GM12878 (cell line): ENCODE data around the gene NAALAD2. TPM values are rescaled to one million over a fixed set of nuclear protein-coding genes. Genes with fewer than 3 reads are reported as not detected.

ENCODE experiments used
- FOXK2 ChIP-seq: fragments of 450-650 bp; IDR thresholded peaks from 2 replicates; pipeline ENCODE4 v1.6.1; 2017; ENCODE audit warnings: mild to moderate bottlenecking, moderate library complexity
- HDAC6 ChIP-seq: fragments of 200-600 bp; sonication (generic); IDR thresholded peaks from one replicate; pipeline ENCODE4 v1.8.0; 2017; ENCODE audit warnings: antibody characterized with exemption; ENCODE audit not compliant: unreplicated experiment
- IKZF1 ChIP-seq: fragments of 450-650 bp; conservative IDR thresholded peaks from 2 replicates; pipeline ENCODE4 v1.6.1; 2017; ENCODE audit warnings: antibody characterized with exemption, mild to moderate bottlenecking
- MYC ChIP-seq: IDR thresholded peaks from 2 replicates; pipeline ENCODE4 v1.6.1; 2011; ENCODE audit warnings: mild to moderate bottlenecking, low read length, moderate library complexity, inconsistent platforms; ENCODE audit not compliant: insufficient read depth, insufficient replicate concordance, insufficient read length, severe bottlenecking
- NR2C1 ChIP-seq: fragments of 450-650 bp; IDR thresholded peaks from 2 replicates; pipeline ENCODE4 v1.6.1; 2017; ENCODE audit warnings: antibody characterized with exemption, mild to moderate bottlenecking, moderate library complexity
- PAX5 ChIP-seq: IDR thresholded peaks from 2 replicates; pipeline ENCODE4 v1.6.1; 2011; ENCODE audit warnings: low read depth, low read length, borderline replicate concordance
- PBX3 ChIP-seq: IDR thresholded peaks from 2 replicates; pipeline ENCODE4 v1.6.1; 2011; ENCODE audit warnings: mild to moderate bottlenecking, low read depth, low read length, moderate library complexity; ENCODE audit not compliant: insufficient replicate concordance
- PML ChIP-seq: IDR thresholded peaks from 2 replicates; pipeline ENCODE4 v1.6.1; 2012; ENCODE audit warnings: low read length, inconsistent platforms
- POLR2A ChIP-seq: IDR thresholded peaks from 2 replicates; pipeline ENCODE4 v1.6.1; 2011; ENCODE audit warnings: low read depth, mild to moderate bottlenecking, low read length
- RAD21 ChIP-seq: IDR thresholded peaks from 2 replicates; pipeline ENCODE4 v1.6.1; 2011; ENCODE audit warnings: mild to moderate bottlenecking, low read depth, low read length, moderate library complexity; ENCODE audit not compliant: insufficient read depth
- RUNX3 ChIP-seq: IDR thresholded peaks from 2 replicates; pipeline ENCODE4 v1.6.1; 2012; ENCODE audit warnings: low read length, inconsistent platforms
- TAF1 ChIP-seq: IDR thresholded peaks from 2 replicates; pipeline ENCODE4 v1.6.1; 2011; ENCODE audit warnings: mild to moderate bottlenecking, low read depth, low read length, borderline replicate concordance
- ZNF207 ChIP-seq: fragments of 450-650 bp; IDR thresholded peaks from 2 replicates; pipeline ENCODE4 v1.6.1; 2014; ENCODE audit warnings: antibody characterized with exemption, mild to moderate bottlenecking, borderline replicate concordance
- ZNF622 ChIP-seq: fragments of 450-650 bp; IDR thresholded peaks from 2 replicates; pipeline ENCODE4 v1.6.1; 2017; ENCODE audit warnings: mild to moderate bottlenecking, inconsistent platforms
- polyA plus RNA-seq, 11 experiments: library from polyadenylated mRNA; depleted of rRNA in 4 of 11; unstranded in 6 of 11; stranded (reverse) in 5 of 11; fragments of >200 nt; fragmentation: Nextera tagmentation in 4 of 11; fragmentation: Illumina TruSeq in 1 of 11; extraction: Ambion mirVana in 4 of 11; extraction: Trizol in 1 of 11; gene quantifications; 1 replicate in 1 of 11; 2 replicates in 10 of 11; pipeline versions ENCODE4 v1.2.1 to v1.2.3, GENCODE V29; 2011 to 2016; ENCODE audit warnings: inconsistent platforms in 2 of 11, missing spikeins in 2 of 11, low read depth in 1 of 11
- total RNA-seq, 4 experiments: library from RNA; depleted of rRNA in 3 of 4; stranded (reverse); fragments of >200 nt in 3 of 4; fragmentation: Illumina TruSeq in 1 of 4; extraction: Trizol in 1 of 4; gene quantifications; 2 replicates each; pipeline versions ENCODE4 v1.2.1 to v1.2.3, GENCODE V29; 2013 to 2021
- TF ChIP-seq, protein P1 (sequence below), 3 experiments: IDR thresholded peaks in 2 of 3; conservative IDR thresholded peaks in 1 of 3; 2 replicates each; pipeline ENCODE4 v1.5.1; 2011; ENCODE audit warnings: low read depth in 3 of 3, low read length in 3 of 3, mild to moderate bottlenecking in 3 of 3, control low read depth in 2 of 3, moderate library complexity in 2 of 3, inconsistent platforms in 1 of 3, mixed read lengths in 1 of 3; ENCODE audit not compliant: control insufficient read depth in 2 of 3, insufficient read depth in 1 of 3; ENCODE audit errors: extremely low read depth in 1 of 3
- TF ChIP-seq, protein P2 (sequence below): fragments of 450-650 bp; IDR thresholded peaks from 2 replicates; pipeline ENCODE4 v1.6.1; 2017; ENCODE audit warnings: low read depth, mild to moderate bottlenecking, moderate library complexity
- TF ChIP-seq, protein P3 (sequence below): fragments of 450-650 bp; IDR thresholded peaks from 2 replicates; pipeline ENCODE4 v1.6.1; 2017; ENCODE audit warnings: mild to moderate bottlenecking, low read depth, inconsistent platforms; ENCODE audit not compliant: poor library complexity, severe bottlenecking
- TF ChIP-seq, protein P4 (sequence below): fragments of 450-650 bp; IDR thresholded peaks from 2 replicates; pipeline ENCODE4 v1.6.1; 2017; ENCODE audit warnings: mild to moderate bottlenecking
- TF ChIP-seq, protein P5 (sequence below): IDR thresholded peaks from 2 replicates; pipeline ENCODE4 v1.6.1; 2012; ENCODE audit warnings: low read length, inconsistent platforms

Gene NAALAD2
- total and polyA plus RNA-seq, 10 of the 15 experiments (the other 5 are each of a cell fraction or from before 2014, with no cell fraction given): 0.05 to 0.24 (median 0.11) TPM; not detected in 5

GRCh38 chr11:90222459-90223247, 88.2 kb downstream of the NAALAD2 start, which contains the start of gene CHORDC1 (continued):
- TF ChIP-seq, protein P1, sequence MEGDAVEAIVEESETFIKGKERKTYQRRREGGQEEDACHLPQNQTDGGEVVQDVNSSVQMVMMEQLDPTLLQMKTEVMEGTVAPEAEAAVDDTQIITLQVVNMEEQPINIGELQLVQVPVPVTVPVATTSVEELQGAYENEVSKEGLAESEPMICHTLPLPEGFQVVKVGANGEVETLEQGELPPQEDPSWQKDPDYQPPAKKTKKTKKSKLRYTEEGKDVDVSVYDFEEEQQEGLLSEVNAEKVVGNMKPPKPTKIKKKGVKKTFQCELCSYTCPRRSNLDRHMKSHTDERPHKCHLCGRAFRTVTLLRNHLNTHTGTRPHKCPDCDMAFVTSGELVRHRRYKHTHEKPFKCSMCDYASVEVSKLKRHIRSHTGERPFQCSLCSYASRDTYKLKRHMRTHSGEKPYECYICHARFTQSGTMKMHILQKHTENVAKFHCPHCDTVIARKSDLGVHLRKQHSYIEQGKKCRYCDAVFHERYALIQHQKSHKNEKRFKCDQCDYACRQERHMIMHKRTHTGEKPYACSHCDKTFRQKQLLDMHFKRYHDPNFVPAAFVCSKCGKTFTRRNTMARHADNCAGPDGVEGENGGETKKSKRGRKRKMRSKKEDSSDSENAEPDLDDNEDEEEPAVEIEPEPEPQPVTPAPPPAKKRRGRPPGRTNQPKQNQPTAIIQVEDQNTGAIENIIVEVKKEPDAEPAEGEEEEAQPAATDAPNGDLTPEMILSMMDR (IDR thresholded peaks at IDR 0.05 in 2 of 3, conservative IDR thresholded peaks at IDR 0.05 in 1 of 3; ENCODE audit: control insufficient read depth in 2 of 3, extremely low read depth in 1 of 3, insufficient read depth in 1 of 3, low read depth in 3 of 3, low read length in 3 of 3): no peak
- TF ChIP-seq, protein P2, sequence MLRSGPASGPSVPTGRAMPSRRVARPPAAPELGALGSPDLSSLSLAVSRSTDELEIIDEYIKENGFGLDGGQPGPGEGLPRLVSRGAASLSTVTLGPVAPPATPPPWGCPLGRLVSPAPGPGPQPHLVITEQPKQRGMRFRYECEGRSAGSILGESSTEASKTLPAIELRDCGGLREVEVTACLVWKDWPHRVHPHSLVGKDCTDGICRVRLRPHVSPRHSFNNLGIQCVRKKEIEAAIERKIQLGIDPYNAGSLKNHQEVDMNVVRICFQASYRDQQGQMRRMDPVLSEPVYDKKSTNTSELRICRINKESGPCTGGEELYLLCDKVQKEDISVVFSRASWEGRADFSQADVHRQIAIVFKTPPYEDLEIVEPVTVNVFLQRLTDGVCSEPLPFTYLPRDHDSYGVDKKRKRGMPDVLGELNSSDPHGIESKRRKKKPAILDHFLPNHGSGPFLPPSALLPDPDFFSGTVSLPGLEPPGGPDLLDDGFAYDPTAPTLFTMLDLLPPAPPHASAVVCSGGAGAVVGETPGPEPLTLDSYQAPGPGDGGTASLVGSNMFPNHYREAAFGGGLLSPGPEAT: no peak
- TF ChIP-seq PBX3 (no peak), MYC (no peak), POLR2A (peak; percentile 90), IKZF1 (peak; percentile 79), ZNF207 (no peak; the same call in 1 of the 2 replicates), RAD21 (no peak), ZNF622 (no peak), PML (peak; percentile 82), RUNX3 (0 out of 2 replicates have a peak, but pooled peaks have one; percentile 40), TAF1 (peak; percentile 85), PAX5 (no peak), FOXK2 (no peak), HDAC6 (no peak), NR2C1 (no peak)
- TF ChIP-seq, protein P3, sequence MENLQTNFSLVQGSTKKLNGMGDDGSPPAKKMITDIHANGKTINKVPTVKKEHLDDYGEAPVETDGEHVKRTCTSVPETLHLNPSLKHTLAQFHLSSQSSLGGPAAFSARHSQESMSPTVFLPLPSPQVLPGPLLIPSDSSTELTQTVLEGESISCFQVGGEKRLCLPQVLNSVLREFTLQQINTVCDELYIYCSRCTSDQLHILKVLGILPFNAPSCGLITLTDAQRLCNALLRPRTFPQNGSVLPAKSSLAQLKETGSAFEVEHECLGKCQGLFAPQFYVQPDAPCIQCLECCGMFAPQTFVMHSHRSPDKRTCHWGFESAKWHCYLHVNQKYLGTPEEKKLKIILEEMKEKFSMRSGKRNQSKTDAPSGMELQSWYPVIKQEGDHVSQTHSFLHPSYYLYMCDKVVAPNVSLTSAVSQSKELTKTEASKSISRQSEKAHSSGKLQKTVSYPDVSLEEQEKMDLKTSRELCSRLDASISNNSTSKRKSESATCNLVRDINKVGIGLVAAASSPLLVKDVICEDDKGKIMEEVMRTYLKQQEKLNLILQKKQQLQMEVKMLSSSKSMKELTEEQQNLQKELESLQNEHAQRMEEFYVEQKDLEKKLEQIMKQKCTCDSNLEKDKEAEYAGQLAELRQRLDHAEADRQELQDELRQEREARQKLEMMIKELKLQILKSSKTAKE: no peak
- TF ChIP-seq, protein P4, sequence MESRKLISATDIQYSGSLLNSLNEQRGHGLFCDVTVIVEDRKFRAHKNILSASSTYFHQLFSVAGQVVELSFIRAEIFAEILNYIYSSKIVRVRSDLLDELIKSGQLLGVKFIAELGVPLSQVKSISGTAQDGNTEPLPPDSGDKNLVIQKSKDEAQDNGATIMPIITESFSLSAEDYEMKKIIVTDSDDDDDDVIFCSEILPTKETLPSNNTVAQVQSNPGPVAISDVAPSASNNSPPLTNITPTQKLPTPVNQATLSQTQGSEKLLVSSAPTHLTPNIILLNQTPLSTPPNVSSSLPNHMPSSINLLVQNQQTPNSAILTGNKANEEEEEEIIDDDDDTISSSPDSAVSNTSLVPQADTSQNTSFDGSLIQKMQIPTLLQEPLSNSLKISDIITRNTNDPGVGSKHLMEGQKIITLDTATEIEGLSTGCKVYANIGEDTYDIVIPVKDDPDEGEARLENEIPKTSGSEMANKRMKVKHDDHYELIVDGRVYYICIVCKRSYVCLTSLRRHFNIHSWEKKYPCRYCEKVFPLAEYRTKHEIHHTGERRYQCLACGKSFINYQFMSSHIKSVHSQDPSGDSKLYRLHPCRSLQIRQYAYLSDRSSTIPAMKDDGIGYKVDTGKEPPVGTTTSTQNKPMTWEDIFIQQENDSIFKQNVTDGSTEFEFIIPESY: no peak
- TF ChIP-seq, protein P5, sequence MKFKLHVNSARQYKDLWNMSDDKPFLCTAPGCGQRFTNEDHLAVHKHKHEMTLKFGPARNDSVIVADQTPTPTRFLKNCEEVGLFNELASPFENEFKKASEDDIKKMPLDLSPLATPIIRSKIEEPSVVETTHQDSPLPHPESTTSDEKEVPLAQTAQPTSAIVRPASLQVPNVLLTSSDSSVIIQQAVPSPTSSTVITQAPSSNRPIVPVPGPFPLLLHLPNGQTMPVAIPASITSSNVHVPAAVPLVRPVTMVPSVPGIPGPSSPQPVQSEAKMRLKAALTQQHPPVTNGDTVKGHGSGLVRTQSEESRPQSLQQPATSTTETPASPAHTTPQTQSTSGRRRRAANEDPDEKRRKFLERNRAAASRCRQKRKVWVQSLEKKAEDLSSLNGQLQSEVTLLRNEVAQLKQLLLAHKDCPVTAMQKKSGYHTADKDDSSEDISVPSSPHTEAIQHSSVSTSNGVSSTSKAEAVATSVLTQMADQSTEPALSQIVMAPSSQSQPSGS: no peak
